Endothelial cell of umbilical vein (primary cell): ENCODE data around the gene TVP23A. TPM values are rescaled to one million over a fixed set of nuclear protein-coding genes. Genes with fewer than 3 reads are reported as not detected.

Experiments used
- BruUV-seq: library from RNA; stranded (reverse); fragments of 400-500 nt; replicated peaks from 2 replicates; lab custom pipeline; 2021; lab: Mats Ljungman, UMichigan
- CTCF ChIA-PET: fragments of 300-600, 350-600 bp; sonication (Branson Sonifier 250); formaldehyde crosslinking; loops from one replicate; lab custom pipeline; 2021; ENCODE audit warnings: antibody characterized with exemption, inconsistent platforms; lab: Charles Lee
- POLR2A ChIA-PET: fragments of 300-600, 350-600 bp; sonication (Branson Sonifier 250); formaldehyde crosslinking; loops from one replicate; lab custom pipeline; 2021; ENCODE audit warnings: antibody characterized with exemption, inconsistent platforms; lab: Charles Lee
- DNase-seq: peaks from one replicate; pipeline ENCODE4 v3.0.0-alpha.2; 2011; ENCODE audit warnings: low read depth, low spot score
- FAIRE-seq: peaks from 2 replicates; lab custom pipeline; 2011; peaks lifted over from hg19 to GRCh38; lab: Jason Lieb, UNC
- H2AFZ ChIP-seq: 2 replicates; pipeline ENCODE4 v1.6.0; 2012; ENCODE audit warnings: low read depth, low read length, control low read depth, inconsistent platforms
- H3K27ac ChIP-seq: 2 replicates; pipeline ENCODE4 v1.5.1; 2011; ENCODE audit warnings: low read depth, mild to moderate bottlenecking, control low read depth, low read length, moderate library complexity; ENCODE audit not compliant: insufficient read depth
- H3K27me3 ChIP-seq, 2 experiments: 2 replicates each; pipeline versions ENCODE4 v1.6.0 to v1.6.1; 2011; ENCODE audit warnings: low read length in 2 of 2, mixed read lengths in 1 of 2; ENCODE audit not compliant: control insufficient read depth in 2 of 2, insufficient read depth in 2 of 2
- H3K36me3 ChIP-seq, 2 experiments: 2 replicates in 1 of 2; 3 replicates in 1 of 2; pipeline ENCODE4 v1.5.1; 2011; ENCODE audit warnings: low read length in 2 of 2, mild to moderate bottlenecking in 1 of 2, moderate library complexity in 1 of 2; ENCODE audit not compliant: control insufficient read depth in 2 of 2, insufficient read depth in 2 of 2; ENCODE audit errors: extremely low read depth in 1 of 2
- H3K4me1 ChIP-seq: 3 replicates; pipeline ENCODE4 v1.5.1; 2011; ENCODE audit warnings: mild to moderate bottlenecking, low read length; ENCODE audit not compliant: control insufficient read depth, insufficient read depth; ENCODE audit errors: extremely low read depth
- H3K4me2 ChIP-seq: 2 replicates; pipeline ENCODE4 v1.6.1; 2011; ENCODE audit warnings: low read length, control low read depth, mixed read lengths; ENCODE audit not compliant: insufficient read depth
- H3K4me3 ChIP-seq, 3 experiments: fragments of 200-600 bp in 1 of 3; sonication (generic), shearing (Covaris generic) in 1 of 3; replicated peaks in 1 of 3; 2 replicates each; pipeline ENCODE4 v1.5.1; 2011 to 2016; ENCODE audit warnings: control low read depth in 3 of 3, low read length in 3 of 3, mild to moderate bottlenecking in 2 of 3, inconsistent platforms in 1 of 3, low read depth in 1 of 3, moderate library complexity in 1 of 3; ENCODE audit not compliant: insufficient read depth in 1 of 3
- H3K79me2 ChIP-seq: 2 replicates; pipeline ENCODE4 v1.6.0; 2012; ENCODE audit warnings: low read length, inconsistent platforms; ENCODE audit not compliant: control insufficient read depth, insufficient read depth
- H3K9ac ChIP-seq: replicated peaks from 2 replicates; pipeline ENCODE3; 2011; ENCODE audit warnings: low read length, control low read depth; ENCODE audit not compliant: insufficient read depth; ENCODE audit errors: extremely low read depth
- H3K9me1 ChIP-seq: replicated peaks from 3 replicates; pipeline ENCODE4 v1.6.0; 2011; ENCODE audit warnings: mild to moderate bottlenecking, low read length; ENCODE audit not compliant: control insufficient read depth, insufficient read depth; ENCODE audit errors: extremely low read depth
- H3K9me3 ChIP-seq: replicated peaks from 2 replicates; pipeline ENCODE4 v1.5.1; 2012; ENCODE audit warnings: low read length, inconsistent platforms; ENCODE audit not compliant: control insufficient read depth, insufficient read depth
- H4K20me1 ChIP-seq: replicated peaks from 2 replicates; pipeline ENCODE3; 2011; ENCODE audit warnings: mild to moderate bottlenecking, low read length; ENCODE audit not compliant: control insufficient read depth, insufficient read depth; ENCODE audit errors: extremely low read depth
- EZH2 ChIP-seq: IDR thresholded peaks from 2 replicates; pipeline ENCODE4 v1.6.1; 2012; ENCODE audit warnings: borderline replicate concordance, low read depth, mild to moderate bottlenecking, moderate library complexity, low read length, inconsistent platforms; ENCODE audit not compliant: severe bottlenecking
- FOS ChIP-seq: IDR thresholded peaks from 2 replicates; pipeline ENCODE4 v1.6.1; 2011; ENCODE audit warnings: mild to moderate bottlenecking, low read length, moderate library complexity, borderline replicate concordance; ENCODE audit not compliant: insufficient read depth
- GATA2 ChIP-seq: IDR thresholded peaks from 2 replicates; pipeline ENCODE4 v1.7.0; 2011; ENCODE audit warnings: low read depth, mild to moderate bottlenecking, moderate library complexity, mixed read lengths, low read length; ENCODE audit not compliant: insufficient read length, insufficient read depth
- JUN ChIP-seq: IDR thresholded peaks from 2 replicates; pipeline ENCODE4 v1.6.1; 2011; ENCODE audit warnings: borderline replicate concordance, low read depth; ENCODE audit not compliant: insufficient read length, insufficient read depth
- MYC ChIP-seq: IDR thresholded peaks from one replicate; pipeline ENCODE4 v1.6.1; 2011; ENCODE audit warnings: mild to moderate bottlenecking, low read depth, low read length
- POLR2A ChIP-seq: IDR thresholded peaks from 2 replicates; pipeline ENCODE4 v1.6.1; 2012; ENCODE audit warnings: low read depth, mild to moderate bottlenecking, control low read depth, low read length
- POLR2AphosphoS5 ChIP-seq: IDR thresholded peaks from 2 replicates; pipeline ENCODE4 v1.6.1; 2012; ENCODE audit warnings: low read depth, mild to moderate bottlenecking, control low read depth, low read length, moderate library complexity; ENCODE audit not compliant: insufficient read depth
- dilution Hi-C: fragments of 300-500 bp; cut with MboI; formaldehyde crosslinking; loops from one replicate; pipeline ENCODE4 v1.15.0; 2019; ENCODE audit warnings: low sequenced_read_pairs; ENCODE audit not compliant: extremely low pct_ligation_motif_present
- intact Hi-C: fragments of 100-400 bp; cut with micrococcal nuclease; formaldehyde crosslinking; loops from one replicate; pipeline ENCODE4 v1.10.0; 2022
- polyA plus RNA-seq, 4 experiments: library from polyadenylated mRNA; depleted of rRNA in 3 of 4; stranded (reverse) in 3 of 4; unstranded in 1 of 4; fragments of >200 nt; gene quantifications; 2 replicates each; pipeline versions ENCODE4 v1.2.1 to v1.2.3, GENCODE V29; 2011 to 2012; ENCODE audit warnings: missing spikeins in 1 of 4
- total RNA-seq: library from RNA; stranded (reverse); gene quantifications from 2 replicates; pipeline ENCODE4 v1.2.3, GENCODE V29; 2021
- TF ChIP-seq, protein P1 (sequence below): IDR thresholded peaks from 2 replicates; pipeline ENCODE4 v1.6.1; 2011; ENCODE audit not compliant: insufficient read depth, insufficient read length
- TF ChIP-seq, protein P2 (sequence below), 2 donors: IDR thresholded peaks; 1 replicate in 1 of 2; 2 replicates in 1 of 2; pipeline ENCODE4 v1.5.1; 2011; ENCODE audit warnings: low read length in 2 of 2, mild to moderate bottlenecking in 2 of 2, moderate library complexity in 2 of 2, control low read depth in 1 of 2, inconsistent platforms in 1 of 2, low read depth in 1 of 2; ENCODE audit not compliant: insufficient read depth in 1 of 2; ENCODE audit errors: extremely low read depth in 1 of 2

Gene TVP23A
- total and polyA plus RNA-seq, 2 donors (not counting 3 experiments of a cell fraction or from before 2014, with no cell fraction given): not detected

- Histone ChIP-seq H3K9me1 (no peaks in the 10 kb centered on the region), H3K9ac (peak overlapping the region; percentile 64), H3K27ac (peak overlapping the region; percentile 47), H3K4me3 (peak overlapping the region; percentile 3 to 56 (median 25)), H3K4me2 (peak overlapping the region; percentile 76), H3K27me3 (no peaks in the 10 kb centered on the region), H4K20me1 (no peaks in the 10 kb centered on the region), H3K79me2 (no peaks in the 10 kb centered on the region), H2AFZ (peak overlapping the region; percentile 83), H3K4me1 (peaks cover 7% of the 10 kb centered on the region), H3K9me3 (no peaks in the 10 kb centered on the region), H3K36me3 (no peaks in the 10 kb centered on the region)
- dilution Hi-C loops (no loop called here), intact Hi-C loops (loop anchor here (1.0 to 5.0 kb wide), 4 partner anchors 83 to 357 kb away; partner anchors contain the start of genes ATF7IP2 and DEXI)
- FAIRE-seq: peak; percentile 71
- ChIA-PET POLR2A (interaction anchor here (0.7 to 1.1 kb wide), 4 partner anchors 8 to 376 kb away, joined by 3 read pairs; no protein-coding TSS in a partner anchor), CTCF (interaction anchor here (0.6 to 1.6 kb wide), 10 partner anchors 9 to 1323 kb away, joined by 3 to 16 read pairs (median 4); partner anchors contain the start of genes DEXI and EMP2)
- BruUV-seq: TSS peak; percentile 73
- TF ChIP-seq GATA2 (no peak), MYC (no peak), EZH2 (no peak), FOS (no peak), POLR2A (no peak), JUN (no peak), POLR2AphosphoS5 (no peak)
- TF ChIP-seq, protein P1, sequence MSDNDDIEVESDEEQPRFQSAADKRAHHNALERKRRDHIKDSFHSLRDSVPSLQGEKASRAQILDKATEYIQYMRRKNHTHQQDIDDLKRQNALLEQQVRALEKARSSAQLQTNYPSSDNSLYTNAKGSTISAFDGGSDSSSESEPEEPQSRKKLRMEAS: no peak
- TF ChIP-seq, protein P2, sequence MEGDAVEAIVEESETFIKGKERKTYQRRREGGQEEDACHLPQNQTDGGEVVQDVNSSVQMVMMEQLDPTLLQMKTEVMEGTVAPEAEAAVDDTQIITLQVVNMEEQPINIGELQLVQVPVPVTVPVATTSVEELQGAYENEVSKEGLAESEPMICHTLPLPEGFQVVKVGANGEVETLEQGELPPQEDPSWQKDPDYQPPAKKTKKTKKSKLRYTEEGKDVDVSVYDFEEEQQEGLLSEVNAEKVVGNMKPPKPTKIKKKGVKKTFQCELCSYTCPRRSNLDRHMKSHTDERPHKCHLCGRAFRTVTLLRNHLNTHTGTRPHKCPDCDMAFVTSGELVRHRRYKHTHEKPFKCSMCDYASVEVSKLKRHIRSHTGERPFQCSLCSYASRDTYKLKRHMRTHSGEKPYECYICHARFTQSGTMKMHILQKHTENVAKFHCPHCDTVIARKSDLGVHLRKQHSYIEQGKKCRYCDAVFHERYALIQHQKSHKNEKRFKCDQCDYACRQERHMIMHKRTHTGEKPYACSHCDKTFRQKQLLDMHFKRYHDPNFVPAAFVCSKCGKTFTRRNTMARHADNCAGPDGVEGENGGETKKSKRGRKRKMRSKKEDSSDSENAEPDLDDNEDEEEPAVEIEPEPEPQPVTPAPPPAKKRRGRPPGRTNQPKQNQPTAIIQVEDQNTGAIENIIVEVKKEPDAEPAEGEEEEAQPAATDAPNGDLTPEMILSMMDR (IDR thresholded peaks at IDR 0.05; ENCODE audit: extremely low read depth in 1 of 2, insufficient read depth in 1 of 2, low read depth in 1 of 2, low read length in 2 of 2): no peak
- DNase-seq: no peak
Observed at GRCh38 chr16:10744370-10745030, 74.1 kb downstream of the TVP23A start.
